Neuron (in vitro differentiated cells): ENCODE data around the gene CSNK1G1.

Experiments used
- H2AFZ ChIP-seq: one replicate; pipeline ENCODE4 v1.6.1; 2013; ENCODE audit warnings: low read depth, mild to moderate bottlenecking, inconsistent platforms, low read length, moderate library complexity
- H3K27me3 ChIP-seq: one replicate; pipeline ENCODE4 v1.6.1; 2013; ENCODE audit warnings: low read length; ENCODE audit not compliant: insufficient read depth
- H3K36me3 ChIP-seq: one replicate; pipeline ENCODE4 v1.6.1; 2013; ENCODE audit warnings: low read length; ENCODE audit not compliant: insufficient read depth
- H3K4me1 ChIP-seq: one replicate; pipeline ENCODE4 v1.6.1; 2013; ENCODE audit warnings: low read length; ENCODE audit not compliant: insufficient read depth
- H3K4me3 ChIP-seq: 2 replicates; pipeline ENCODE4 v1.5.1; 2013; ENCODE audit warnings: mild to moderate bottlenecking, low read length, moderate library complexity
- H3K9me3 ChIP-seq: one replicate; pipeline ENCODE4 v1.6.1; 2013; ENCODE audit warnings: low read length

CSNK1G1 gene

GRCh38 chr15:64216196-64216595 is 139.8 kb downstream of the CSNK1G1 start:
- Histone ChIP-seq H2AFZ (no peak overlapping the region), H3K9me3 (no peaks in the 10 kb centered on the region), H3K27me3 (no peaks in the 10 kb centered on the region), H3K4me3 (no peak overlapping the region), H3K4me1 (no peaks in the 10 kb centered on the region), H3K36me3 (peaks cover 16% of the 10 kb centered on the region)

GRCh38 chr15:64213646-64214045 is 142.3 kb downstream of the CSNK1G1 start:
- H3K4me1 ChIP-seq = no peaks in the 10 kb centered on the region
- no peak overlapping the region for H3K4me3 ChIP-seq
- H3K27me3 ChIP-seq = no peaks in the 10 kb centered on the region
- H3K9me3 ChIP-seq = no peaks in the 10 kb centered on the region
- no peak overlapping the region for H2AFZ ChIP-seq
- H3K36me3 ChIP-seq = peaks cover 16% of the 10 kb centered on the region

- Histone ChIP-seq H3K27me3 (no peaks in the 10 kb centered on the region), H3K4me1 (no peaks in the 10 kb centered on the region), H3K4me3 (no peak overlapping the region), H2AFZ (no peak overlapping the region), H3K9me3 (no peaks in the 10 kb centered on the region), H3K36me3 (peaks cover 16% of the 10 kb centered on the region)
Observed at GRCh38 chr15:64211696-64212095, 144.3 kb downstream of the CSNK1G1 start.

GRCh38 chr15:64210371-64210770 is 145.6 kb downstream of the CSNK1G1 start:
- Histone ChIP-seq H3K27me3 (no peaks in the 10 kb centered on the region), H3K9me3 (no peaks in the 10 kb centered on the region), H3K36me3 (peaks cover 16% of the 10 kb centered on the region), H2AFZ (no peak overlapping the region), H3K4me1 (no peaks in the 10 kb centered on the region), H3K4me3 (no peak overlapping the region)

- Histone ChIP-seq H3K9me3 (no peaks in the 10 kb centered on the region), H3K4me1 (no peaks in the 10 kb centered on the region), H3K4me3 (no peak overlapping the region), H2AFZ (no peak overlapping the region), H3K27me3 (no peaks in the 10 kb centered on the region), H3K36me3 (peaks cover 16% of the 10 kb centered on the region)
Observed at GRCh38 chr15:64209680-64210334, 146.2 kb downstream of the CSNK1G1 start.

GRCh38 chr15:64205202-64205601 is 150.8 kb downstream of the CSNK1G1 start:
- Histone ChIP-seq H3K27me3 (no peaks in the 10 kb centered on the region), H3K36me3 (peaks cover 26% of the 10 kb centered on the region), H3K4me3 (no peak overlapping the region), H3K9me3 (no peaks in the 10 kb centered on the region), H2AFZ (no peak overlapping the region), H3K4me1 (no peaks in the 10 kb centered on the region)

GRCh38 chr15:64197425-64197824 is 158.5 kb downstream of the CSNK1G1 start:
- H3K9me3 ChIP-seq = no peaks in the 10 kb centered on the region
- peaks cover 22% of the 10 kb centered on the region for H3K36me3 ChIP-seq
- H3K4me1 ChIP-seq = no peaks in the 10 kb centered on the region
- H3K4me3 ChIP-seq = no peak overlapping the region
- H2AFZ ChIP-seq = no peak overlapping the region
- no peaks in the 10 kb centered on the region for H3K27me3 ChIP-seq

GRCh38 chr15:64193971-64194370 is 162.0 kb downstream of the CSNK1G1 start:
- peaks cover 11% of the 10 kb centered on the region for H3K36me3 ChIP-seq
- no peak overlapping the region for H2AFZ ChIP-seq
- H3K27me3 ChIP-seq = no peaks in the 10 kb centered on the region
- no peak overlapping the region for H3K4me3 ChIP-seq
- no peaks in the 10 kb centered on the region for H3K4me1 ChIP-seq
- no peaks in the 10 kb centered on the region for H3K9me3 ChIP-seq

- H3K27me3 ChIP-seq = no peaks in the 10 kb centered on the region
- no peak overlapping the region for H2AFZ ChIP-seq
- no peak overlapping the region for H3K4me3 ChIP-seq
- no peaks in the 10 kb centered on the region for H3K4me1 ChIP-seq
- H3K36me3 ChIP-seq = peaks cover 23% of the 10 kb centered on the region
- H3K9me3 ChIP-seq = no peaks in the 10 kb centered on the region
Observed at GRCh38 chr15:64191971-64192830, 163.8 kb downstream of the CSNK1G1 start.

GRCh38 chr15:64187396-64188191 is 168.4 kb downstream of the CSNK1G1 start:
- H3K36me3 ChIP-seq = peaks cover 26% of the 10 kb centered on the region
- no peaks in the 10 kb centered on the region for H3K4me1 ChIP-seq
- H3K27me3 ChIP-seq = no peaks in the 10 kb centered on the region
- no peak overlapping the region for H2AFZ ChIP-seq
- H3K4me3 ChIP-seq = no peak overlapping the region
- H3K9me3 ChIP-seq = no peaks in the 10 kb centered on the region

- Histone ChIP-seq H3K4me3 (no peak overlapping the region), H3K9me3 (no peaks in the 10 kb centered on the region), H3K36me3 (peaks cover 26% of the 10 kb centered on the region), H2AFZ (no peak overlapping the region), H3K27me3 (no peaks in the 10 kb centered on the region), H3K4me1 (peaks cover 7% of the 10 kb centered on the region)
Observed at GRCh38 chr15:64185146-64185911, 170.6 kb downstream of the CSNK1G1 start.

GRCh38 chr15:64182859-64183370 is 173.1 kb downstream of the CSNK1G1 start:
- H3K4me3 ChIP-seq = no peak overlapping the region
- no peak overlapping the region for H2AFZ ChIP-seq
- peaks cover 18% of the 10 kb centered on the region for H3K4me1 ChIP-seq
- no peaks in the 10 kb centered on the region for H3K27me3 ChIP-seq
- peaks cover 27% of the 10 kb centered on the region for H3K36me3 ChIP-seq
- no peaks in the 10 kb centered on the region for H3K9me3 ChIP-seq
